H1 (cell line): Measurements from ENCODE around the gene POLDIP2. TPM values are rescaled to one million over a fixed set of nuclear protein-coding genes. Genes with fewer than 3 reads are reported as not detected.

Experiments used
- CTCF ChIA-PET: fragments of 300-600 bp; sonication (Branson Sonifier 250); formaldehyde crosslinking; loops from one replicate; lab custom pipeline; 2021; ENCODE audit not compliant: partially characterized antibody; lab: Charles Lee
- POLR2A ChIA-PET: fragments of 300-600 bp; sonication (Branson Sonifier 250); formaldehyde crosslinking; loops from one replicate; lab custom pipeline; 2021; ENCODE audit warnings: inconsistent platforms; ENCODE audit not compliant: partially characterized antibody; lab: Charles Lee
- DNase-seq, 2 experiments: peaks; one replicate each; pipeline versions ENCODE4 v3.0.0 to v3.0.0-alpha.2; 2010 to 2022; ENCODE audit warnings: low spot score in 2 of 2, low read depth in 1 of 2, mixed read lengths in 1 of 2
- FAIRE-seq: peaks from 2 replicates; lab custom pipeline; 2011; peaks lifted over from hg19 to GRCh38; lab: Jason Lieb, UNC
- H2AFZ ChIP-seq: 2 replicates; pipeline ENCODE4 v1.8.1; 2012; ENCODE audit warnings: low read length, inconsistent platforms
- H2AK5ac ChIP-seq: 2 replicates; pipeline ENCODE4 v1.6.1; 2013; ENCODE audit warnings: low read depth, low read length
- H2BK120ac ChIP-seq: replicated peaks from 2 replicates; pipeline ENCODE3; 2013; ENCODE audit warnings: low read depth, low read length, inconsistent platforms
- H2BK12ac ChIP-seq: 2 replicates; pipeline ENCODE4 v1.6.1; 2013; ENCODE audit warnings: low read depth, low read length
- H2BK15ac ChIP-seq: 2 replicates; pipeline ENCODE4 v1.6.1; 2013; ENCODE audit warnings: low read length
- H2BK20ac ChIP-seq: 2 replicates; pipeline ENCODE4 v1.6.1; 2013; ENCODE audit warnings: low read length
- H2BK5ac ChIP-seq: 2 replicates; pipeline ENCODE4 v1.6.1; 2013; ENCODE audit warnings: low read depth, low read length
- H3K14ac ChIP-seq: 2 replicates; pipeline ENCODE4 v1.6.1; 2013; ENCODE audit warnings: inconsistent platforms; ENCODE audit not compliant: insufficient read length
- H3K18ac ChIP-seq: 2 replicates; pipeline ENCODE4 v1.6.1; 2013; ENCODE audit warnings: low read length; ENCODE audit errors: extremely low read depth
- H3K23ac ChIP-seq: 2 replicates; pipeline ENCODE4 v1.6.1; 2013; ENCODE audit warnings: inconsistent platforms; ENCODE audit not compliant: insufficient read length
- H3K23me2 ChIP-seq: 2 replicates; pipeline ENCODE4 v1.6.1; 2013; ENCODE audit warnings: low read depth, low read length
- H3K27ac ChIP-seq: 2 replicates; pipeline ENCODE4 v1.6.1; 2011; ENCODE audit warnings: low read depth, low read length, inconsistent platforms
- H3K27me3 ChIP-seq, 4 experiments: replicated peaks in 1 of 4; 1 replicate in 1 of 4; 2 replicates in 3 of 4; pipeline versions ENCODE4 v1.6.1 to v1.8.1; 2011 to 2013; ENCODE audit warnings: low read length in 3 of 4, mild to moderate bottlenecking in 3 of 4, inconsistent platforms in 2 of 4, mixed read lengths in 2 of 4, moderate library complexity in 1 of 4; ENCODE audit not compliant: control insufficient read depth in 3 of 4, insufficient read depth in 3 of 4; ENCODE audit errors: extremely low read depth in 1 of 4
- H3K36me3 ChIP-seq, 4 experiments: 2 replicates each; pipeline versions ENCODE4 v1.6.1 to v1.8.1; 2011 to 2013; ENCODE audit warnings: mild to moderate bottlenecking in 4 of 4, low read length in 3 of 4, moderate library complexity in 2 of 4, control low read depth in 1 of 4, inconsistent platforms in 1 of 4; ENCODE audit not compliant: insufficient read depth in 4 of 4, control insufficient read depth in 2 of 4
- H3K4ac ChIP-seq: replicated peaks from 2 replicates; pipeline ENCODE3; 2013; ENCODE audit warnings: low read length, low read depth, mixed read lengths, inconsistent platforms; ENCODE audit not compliant: insufficient read length
- H3K4me1 ChIP-seq, 4 experiments: replicated peaks in 1 of 4; 1 replicate in 1 of 4; 2 replicates in 3 of 4; pipeline versions ENCODE4 v1.6.1 to v1.8.1; 2011 to 2013; ENCODE audit warnings: low read length in 3 of 4, inconsistent platforms in 2 of 4, mixed read lengths in 1 of 4; ENCODE audit not compliant: insufficient read depth in 4 of 4, control insufficient read depth in 3 of 4
- H3K4me2 ChIP-seq, 2 experiments: 2 replicates each; pipeline versions ENCODE4 v1.6.1 to v1.8.1; 2011 to 2013; ENCODE audit warnings: low read depth in 2 of 2, low read length in 2 of 2, control low read depth in 1 of 2, inconsistent platforms in 1 of 2, mild to moderate bottlenecking in 1 of 2; ENCODE audit not compliant: insufficient read depth in 1 of 2
- H3K4me3 ChIP-seq, 4 experiments: fragments of 200-600, 300-600 bp in 1 of 4; sonication (generic), shearing (Covaris generic), sonication (Bioruptor Twin) in 1 of 4; 2 replicates each; pipeline versions ENCODE4 v1.5.1 to v1.8.1; 2011 to 2016; ENCODE audit warnings: low read length in 4 of 4, low read depth in 3 of 4, control low read depth in 2 of 4, inconsistent platforms in 2 of 4, mild to moderate bottlenecking in 2 of 4, mixed read lengths in 1 of 4, moderate library complexity in 1 of 4; ENCODE audit not compliant: insufficient read depth in 2 of 4; ENCODE audit errors: extremely low read depth in 1 of 4
- H3K56ac ChIP-seq: replicated peaks from 2 replicates; pipeline ENCODE3; 2013; ENCODE audit warnings: low read depth, mild to moderate bottlenecking, mixed read lengths, low read length, inconsistent platforms; ENCODE audit not compliant: insufficient read length
- H3K79me1 ChIP-seq: 2 replicates; pipeline ENCODE4 v1.6.1; 2013; ENCODE audit warnings: low read depth, low read length, control low read depth
- H3K79me2 ChIP-seq, 2 experiments: 2 replicates each; pipeline versions ENCODE4 v1.6.1 to v1.8.1; 2012 to 2013; ENCODE audit warnings: low read length in 2 of 2, mild to moderate bottlenecking in 2 of 2, inconsistent platforms in 1 of 2; ENCODE audit not compliant: insufficient read depth in 2 of 2, control insufficient read depth in 1 of 2
- H3K9ac ChIP-seq, 4 experiments: replicated peaks in 1 of 4; 1 replicate in 1 of 4; 2 replicates in 3 of 4; pipeline versions ENCODE4 v1.6.1 to v1.8.1; 2011 to 2013; ENCODE audit warnings: low read depth in 3 of 4, low read length in 3 of 4, control low read depth in 2 of 4, mild to moderate bottlenecking in 2 of 4, moderate library complexity in 2 of 4, inconsistent platforms in 1 of 4; ENCODE audit errors: extremely low read depth in 1 of 4
- H3K9me3 ChIP-seq, 2 experiments: 2 replicates each; pipeline versions ENCODE4 v1.6.1 to v1.8.1; 2012 to 2013; ENCODE audit warnings: mild to moderate bottlenecking in 2 of 2, moderate library complexity in 2 of 2, control low read depth in 1 of 2, inconsistent platforms in 1 of 2, low read depth in 1 of 2, low read length in 1 of 2, mixed read lengths in 1 of 2; ENCODE audit not compliant: insufficient read depth in 2 of 2
- H4K20me1 ChIP-seq, 2 experiments: replicated peaks in 1 of 2; 2 replicates each; pipeline versions ENCODE3 to v1.8.1; 2011 to 2013; ENCODE audit warnings: inconsistent platforms in 2 of 2, low read length in 2 of 2, mild to moderate bottlenecking in 1 of 2; ENCODE audit not compliant: insufficient read depth in 2 of 2, control insufficient read depth in 1 of 2
- H4K5ac ChIP-seq: 2 replicates; pipeline ENCODE4 v1.6.1; 2013; ENCODE audit warnings: low read length, low read depth, mixed read lengths, inconsistent platforms; ENCODE audit not compliant: insufficient read length
- H4K8ac ChIP-seq: 2 replicates; pipeline ENCODE4 v1.8.0; 2013; ENCODE audit warnings: mild to moderate bottlenecking, moderate library complexity, low read length, inconsistent platforms; ENCODE audit not compliant: insufficient read depth; ENCODE audit errors: extremely low read depth
- H4K91ac ChIP-seq: replicated peaks from 2 replicates; pipeline ENCODE3; 2013; ENCODE audit warnings: low read length, mixed read lengths, inconsistent platforms; ENCODE audit not compliant: insufficient read length
- BACH1 ChIP-seq: IDR thresholded peaks from 2 replicates; pipeline ENCODE4 v1.6.1; 2012; ENCODE audit warnings: low read length, improper control_type of control experiment
- CBX8 ChIP-seq: fragments of 300-800, 300-1000 bp; sonication (generic); IDR thresholded peaks from 2 replicates; pipeline ENCODE4 v1.7.1; 2016; ENCODE audit warnings: low read depth, low read length, borderline replicate concordance
- EGR1 ChIP-seq: IDR thresholded peaks from 2 replicates; pipeline ENCODE4 v1.6.1; 2011; ENCODE audit warnings: low read depth, low read length, borderline replicate concordance
- GTF2F1 ChIP-seq: IDR thresholded peaks from 2 replicates; pipeline ENCODE4 v1.6.1; 2012; ENCODE audit warnings: low read depth, low read length, improper control_type of control experiment, borderline replicate concordance
- JUN ChIP-seq: IDR thresholded peaks from 2 replicates; pipeline ENCODE4 v1.6.1; 2011; ENCODE audit warnings: low read depth, mild to moderate bottlenecking, improper control_type of control experiment, low read length
- NANOG ChIP-seq: IDR thresholded peaks from 2 replicates; pipeline ENCODE4 v1.6.1; 2011; ENCODE audit warnings: low read length, low read depth, mild to moderate bottlenecking, inconsistent platforms; ENCODE audit not compliant: insufficient read depth, poor library complexity, severe bottlenecking
- SP1 ChIP-seq: IDR thresholded peaks from 2 replicates; pipeline ENCODE4 v1.6.1; 2011; ENCODE audit warnings: low read depth, low read length
- SP2 ChIP-seq: IDR thresholded peaks from 2 replicates; pipeline ENCODE4 v1.6.1; 2012; ENCODE audit warnings: mild to moderate bottlenecking, low read length, inconsistent platforms
- WGBS, 2 experiments: shearing (Covaris generic) in 1 of 2; methylation state at CpG; one replicate each; pipeline versions ENCODE4 v1.1.6 to v1.1.7; 2013 to 2015; ENCODE audit warnings: low lambda C conversion rate in 2 of 2, mixed read lengths in 2 of 2, inconsistent platforms in 1 of 2, low coverage in 1 of 2, missing lambda C conversion rate in 1 of 2; ENCODE audit not compliant: insufficient replicate concordance in 2 of 2, insufficient coverage in 1 of 2, insufficient read length in 1 of 2; ENCODE audit errors: extremely low coverage in 1 of 2, missing lambda C conversion rate in 1 of 2; 5-methylcytosine and 5-hydroxymethylcytosine counted together
- polyA plus RNA-seq, 7 experiments: library from polyadenylated mRNA; depleted of rRNA in 3 of 7; stranded (reverse) in 5 of 7; unstranded in 2 of 7; fragments of >200 nt in 5 of 7; fragments of 200-250 nt in 2 of 7; gene quantifications; 1 replicate in 5 of 7; 2 replicates in 1 of 7; 4 replicates in 1 of 7; pipeline versions ENCODE4 v1.2.1 to v1.2.3, GENCODE V29; 2011 to 2013; ENCODE audit warnings: missing spikeins in 2 of 7, mixed read lengths in 2 of 7
- total RNA-seq: library from RNA; stranded (reverse); fragmentation: NEBNext Ultra II Directional; extraction: Animal tissue kit (Norgen Biotek cat#: 25700); gene quantifications from 2 replicates; pipeline ENCODE4 v1.2.1, GENCODE V29; 2021
- TF ChIP-seq, protein P1 (sequence below): IDR thresholded peaks from 2 replicates; pipeline ENCODE4 v1.6.1; 2011; ENCODE audit warnings: low read length, improper control_type of control experiment

POLDIP2 gene
- total and polyA plus RNA-seq, 2 of the 8 experiments (the other 6 are each of a cell fraction or from before 2014, with no cell fraction given), result 74.0 to 76.1 TPM

GRCh38 chr17:28388106-28388505 is 30.8 kb upstream of the POLDIP2 start:
- H4K5ac ChIP-seq, result no peak overlapping the region
- no peak overlapping the region for H3K14ac ChIP-seq
- H3K23me2 ChIP-seq, result peaks cover 13% of the 10 kb centered on the region
- no peaks in the 10 kb centered on the region for H3K9me3 ChIP-seq
- no peak for TF ChIP-seq JUN
- TF ChIP-seq, protein P1, sequence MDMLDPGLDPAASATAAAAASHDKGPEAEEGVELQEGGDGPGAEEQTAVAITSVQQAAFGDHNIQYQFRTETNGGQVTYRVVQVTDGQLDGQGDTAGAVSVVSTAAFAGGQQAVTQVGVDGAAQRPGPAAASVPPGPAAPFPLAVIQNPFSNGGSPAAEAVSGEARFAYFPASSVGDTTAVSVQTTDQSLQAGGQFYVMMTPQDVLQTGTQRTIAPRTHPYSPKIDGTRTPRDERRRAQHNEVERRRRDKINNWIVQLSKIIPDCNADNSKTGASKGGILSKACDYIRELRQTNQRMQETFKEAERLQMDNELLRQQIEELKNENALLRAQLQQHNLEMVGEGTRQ, result no peak
- no peak for TF ChIP-seq SP2
- no peak for TF ChIP-seq NANOG
- TF ChIP-seq CBX8, result no peak
- no peak for TF ChIP-seq SP1
- TF ChIP-seq GTF2F1, result no peak
- TF ChIP-seq BACH1, result no peak
- TF ChIP-seq EGR1, result no peak
- H3K27me3 ChIP-seq, result peaks cover 22 to 32% (median 28%) of the 10 kb centered on the region in 4 experiments
- no peak for DNase-seq
- no peak overlapping the region for H2BK120ac ChIP-seq
- no peaks in the 10 kb centered on the region for H3K79me2 ChIP-seq
- H4K20me1 ChIP-seq, result peaks cover 0 to 2% of the 10 kb centered on the region in 2 experiments
- no peak overlapping the region for H3K18ac ChIP-seq
- H3K4ac ChIP-seq, result no peak overlapping the region
- ChIA-PET POLR2A (interaction anchor here (1.4 to 12.7 kb wide), 2 partner anchors 14 to 17 kb away, joined by 3 to 135 read pairs; partner anchors contain the start of genes SARM1, SLC46A1 and VTN), CTCF (interaction anchor here (0.7 to 14.7 kb wide), 3 partner anchors 29 to 428 kb away, joined by 3 to 142 read pairs (median 5); no protein-coding TSS in a partner anchor)
- H2BK20ac ChIP-seq, result no peak overlapping the region
- no peak overlapping the region for H3K23ac ChIP-seq
- H2BK5ac ChIP-seq, result no peak overlapping the region
- no peak overlapping the region for H3K4me3 ChIP-seq
- H3K27ac ChIP-seq, result no peak overlapping the region
- H3K36me3 ChIP-seq, result 0 out of 8 replicates have a peak, but pooled peaks cover 0 to 3% (median 0%) of the 10 kb centered on the region in 4 experiments
- no peak overlapping the region for H3K9ac ChIP-seq
- no peak overlapping the region for H2BK12ac ChIP-seq
- H3K4me1 ChIP-seq, result peaks cover 0 to 13% (median 6%) of the 10 kb centered on the region in 4 experiments; a peak in 4 of 7 replicates
- H2AK5ac ChIP-seq, result no peak overlapping the region
- no peak overlapping the region for H4K91ac ChIP-seq
- no peak for FAIRE-seq
- H2BK15ac ChIP-seq, result no peak overlapping the region
- H3K79me1 ChIP-seq, result no peaks in the 10 kb centered on the region
- no peak overlapping the region for H3K56ac ChIP-seq
- no peak overlapping the region for H3K4me2 ChIP-seq
- no peak overlapping the region for H2AFZ ChIP-seq
- 90% methylated on average over 11 of the region's 11 CpGs; no CpG with 5 or more reads in 1 of the 2 experiments for WGBS, 2 experiments
- H4K8ac ChIP-seq, result no peak overlapping the region
